ENCODE results near the gene RASAL2. TPM values are rescaled to one million over a fixed set of nuclear protein-coding genes. Genes with fewer than 3 reads are reported as not detected.

The RASAL2 gene
- total RNA-seq, 1 experiment from 2014 or later: not detected

DNA sequence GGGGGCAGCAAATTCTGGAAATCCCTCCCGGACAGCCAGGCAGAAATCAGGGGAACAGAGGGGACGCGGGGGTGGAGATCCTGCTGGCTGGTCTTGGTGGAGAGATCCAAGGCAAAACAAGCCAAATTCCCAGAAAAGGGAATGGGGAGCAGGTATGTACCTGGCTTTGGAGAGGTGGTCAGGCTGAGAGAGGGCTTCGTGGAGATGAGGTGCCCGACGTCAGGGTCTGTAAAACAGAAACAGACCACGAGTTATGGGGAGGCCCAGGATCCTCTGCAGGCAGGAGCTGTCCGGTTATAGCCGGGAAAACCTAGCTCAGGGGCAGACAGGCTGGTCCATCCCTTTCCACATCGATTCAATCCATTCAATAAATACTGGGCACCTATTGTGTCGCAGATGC, 398.4 kb downstream of the RASAL2 start:
- Histone ChIP-seq H3K4me3 (ENCODE audit: low read length) (no peak overlapping the region), H3K27ac (ENCODE audit: low read length) (no peak overlapping the region), H3K36me3 (ENCODE audit: insufficient read depth, low read length) (no peaks in the 10 kb centered on the region), H2AFZ (ENCODE audit: low read length) (no peak overlapping the region), H3K4me2 (ENCODE audit: low read depth, low read length, poor library complexity, severe bottlenecking) (no peak overlapping the region), H3K27me3 (ENCODE audit: low read length) (no peaks in the 10 kb centered on the region), H3K9me3 (ENCODE audit: low read length) (no peaks in the 10 kb centered on the region), H3K79me2 (ENCODE audit: low read length) (no peaks in the 10 kb centered on the region), H3K9me2 (replicated peaks; ENCODE audit: insufficient read depth, low read length) (no peaks in the 10 kb centered on the region), H3K9ac (ENCODE audit: low read length) (no peak overlapping the region), H4K20me1 (ENCODE audit: insufficient read depth, low read depth, low read length) (no peaks in the 10 kb centered on the region), H3K4me1 (ENCODE audit: low read length) (0 out of 2 replicates have a peak, but pooled peaks cover under 1% of the 10 kb centered on the region)
- DNase-seq: no peak

DNA sequence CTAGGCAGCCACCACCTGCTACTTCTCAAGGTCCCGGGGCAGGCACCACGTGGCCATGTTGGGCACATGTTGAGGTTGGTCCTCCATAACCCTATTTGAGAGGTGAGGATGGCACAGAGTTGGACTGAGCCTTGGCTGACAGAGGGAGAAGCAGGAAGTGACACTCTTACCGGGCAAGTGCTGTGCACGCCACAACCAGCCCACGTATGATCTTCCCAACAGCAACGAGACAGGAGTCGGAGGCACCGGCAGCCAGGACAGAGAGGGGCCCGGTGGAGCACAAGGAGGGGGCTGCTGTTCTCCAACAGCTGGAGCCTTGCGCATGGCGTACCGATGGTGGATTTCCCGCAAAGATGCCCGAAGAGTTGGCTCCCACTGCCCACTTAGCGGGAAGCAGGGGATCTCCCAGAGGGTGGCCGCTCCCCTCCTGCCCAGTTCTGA, 399.4 kb downstream of the RASAL2 start:
- DNase-seq: no peak
- Histone ChIP-seq H3K4me1 (ENCODE audit: low read length) (no peaks in the 10 kb centered on the region), H3K4me2 (ENCODE audit: low read depth, low read length, poor library complexity, severe bottlenecking) (no peak overlapping the region), H3K27me3 (ENCODE audit: low read length) (no peaks in the 10 kb centered on the region), H3K9ac (ENCODE audit: low read length) (no peak overlapping the region), H3K27ac (ENCODE audit: low read length) (no peak overlapping the region), H4K20me1 (ENCODE audit: insufficient read depth, low read depth, low read length) (no peaks in the 10 kb centered on the region), H3K9me3 (ENCODE audit: low read length) (no peaks in the 10 kb centered on the region), H3K4me3 (ENCODE audit: low read length) (no peak overlapping the region), H3K36me3 (ENCODE audit: insufficient read depth, low read length) (no peaks in the 10 kb centered on the region), H3K9me2 (replicated peaks; ENCODE audit: insufficient read depth, low read length) (no peaks in the 10 kb centered on the region), H2AFZ (ENCODE audit: low read length) (no peak overlapping the region), H3K79me2 (ENCODE audit: low read length) (no peaks in the 10 kb centered on the region)

DNA sequence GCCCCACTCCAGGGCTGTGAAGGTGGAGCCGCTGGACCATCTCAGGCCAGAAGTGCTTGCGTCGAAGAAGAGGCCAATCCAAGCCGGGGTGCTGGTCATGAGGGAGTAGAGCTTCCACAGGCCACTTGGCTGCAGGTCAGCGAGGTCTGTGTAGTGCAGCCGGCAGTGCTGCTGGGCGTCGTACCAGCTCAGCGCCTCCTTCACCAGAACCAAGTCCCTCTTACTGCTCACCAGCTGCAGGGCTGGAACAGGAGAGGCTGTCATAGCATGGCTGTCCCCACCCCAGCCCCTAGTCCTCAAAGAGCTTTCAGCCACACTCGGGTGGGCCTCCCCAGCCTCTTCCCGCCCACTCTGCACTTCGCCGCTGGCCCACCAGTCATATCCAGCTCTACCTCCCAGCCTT, 400.7 kb downstream of the RASAL2 start:
- Histone ChIP-seq H3K4me1 (ENCODE audit: low read length) (no peaks in the 10 kb centered on the region), H3K4me3 (ENCODE audit: low read length) (no peak overlapping the region), H4K20me1 (ENCODE audit: insufficient read depth, low read depth, low read length) (no peaks in the 10 kb centered on the region), H3K9me3 (ENCODE audit: low read length) (no peaks in the 10 kb centered on the region), H3K79me2 (ENCODE audit: low read length) (no peaks in the 10 kb centered on the region), H3K36me3 (ENCODE audit: insufficient read depth, low read length) (no peaks in the 10 kb centered on the region), H3K4me2 (ENCODE audit: low read depth, low read length, poor library complexity, severe bottlenecking) (no peak overlapping the region), H3K9ac (ENCODE audit: low read length) (no peak overlapping the region), H3K9me2 (replicated peaks; ENCODE audit: insufficient read depth, low read length) (no peaks in the 10 kb centered on the region), H3K27me3 (ENCODE audit: low read length) (no peaks in the 10 kb centered on the region), H3K27ac (ENCODE audit: low read length) (no peak overlapping the region), H2AFZ (ENCODE audit: low read length) (no peak overlapping the region)
- DNase-seq: no peak

DNA sequence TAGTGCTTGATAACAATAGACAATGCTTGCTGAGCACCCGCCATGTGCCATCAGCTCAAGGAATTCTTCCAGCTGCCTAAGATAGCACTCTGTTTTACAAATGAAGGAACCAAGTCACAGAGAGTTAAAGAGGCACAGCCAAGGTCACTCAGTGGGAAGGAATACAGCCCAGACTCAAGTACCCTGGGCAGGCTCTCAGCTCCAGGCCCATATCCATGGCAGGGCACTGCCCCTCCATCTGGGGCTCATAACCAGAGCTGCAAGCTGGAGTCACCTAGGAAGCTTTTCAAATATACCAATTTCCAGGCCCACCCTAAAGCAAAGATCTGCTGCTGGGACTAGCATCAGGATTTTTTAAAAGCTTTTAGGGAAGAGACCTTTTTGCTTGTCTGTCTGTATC, 401.3 kb downstream of the RASAL2 start:
- H3K9me3 ChIP-seq (ENCODE audit: low read length): no peaks in the 10 kb centered on the region
- no peak overlapping the region for H3K9ac ChIP-seq (ENCODE audit: low read length)
- H4K20me1 ChIP-seq (ENCODE audit: insufficient read depth, low read depth, low read length): no peaks in the 10 kb centered on the region
- no peaks in the 10 kb centered on the region for H3K4me1 ChIP-seq (ENCODE audit: low read length)
- no peak overlapping the region for H3K4me3 ChIP-seq (ENCODE audit: low read length)
- H3K79me2 ChIP-seq (ENCODE audit: low read length): no peaks in the 10 kb centered on the region
- no peaks in the 10 kb centered on the region for H3K9me2 ChIP-seq (replicated peaks; ENCODE audit: insufficient read depth, low read length)
- H3K4me2 ChIP-seq (ENCODE audit: low read depth, low read length, poor library complexity, severe bottlenecking): no peak overlapping the region
- H3K27me3 ChIP-seq (ENCODE audit: low read length): no peaks in the 10 kb centered on the region
- no peak for DNase-seq
- H3K36me3 ChIP-seq (ENCODE audit: insufficient read depth, low read length): no peaks in the 10 kb centered on the region
- H2AFZ ChIP-seq (ENCODE audit: low read length): no peak overlapping the region
- no peak overlapping the region for H3K27ac ChIP-seq (ENCODE audit: low read length)

DNA sequence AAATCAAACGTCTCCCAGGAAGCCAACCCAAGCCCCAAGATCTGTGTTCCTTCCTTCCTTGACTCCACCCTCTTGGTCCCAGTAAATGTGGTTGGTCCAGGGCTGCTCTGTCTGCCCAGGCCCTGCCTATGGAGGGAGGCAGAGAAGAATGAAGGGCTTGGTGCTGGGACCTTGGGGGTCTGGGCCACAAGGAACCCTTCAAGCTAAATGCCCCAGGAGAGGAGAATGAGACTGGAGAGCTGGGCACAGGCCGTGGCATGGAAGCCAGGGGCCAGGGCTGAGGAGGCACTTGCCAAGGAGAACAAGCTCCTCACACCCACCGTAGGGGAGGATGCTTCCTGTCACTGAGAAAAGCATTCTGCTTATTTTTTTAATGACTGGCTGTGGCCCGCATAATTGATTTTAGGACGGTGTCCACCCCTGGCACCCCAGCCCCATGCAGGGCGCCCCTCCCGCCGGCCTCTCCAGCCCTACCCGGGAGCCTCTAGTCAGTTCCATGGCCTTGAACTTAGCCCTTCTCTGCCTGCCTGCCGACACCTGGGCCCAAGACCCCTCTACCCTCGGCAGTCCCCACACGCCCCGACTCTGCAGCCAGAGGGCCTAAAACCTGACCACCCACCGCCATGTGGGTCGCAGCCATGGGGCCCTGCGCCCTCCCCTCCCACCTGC, 402.0 kb downstream of the RASAL2 start:
- Histone ChIP-seq H3K4me3 (ENCODE audit: low read length) (no peak overlapping the region), H3K36me3 (ENCODE audit: insufficient read depth, low read length) (no peaks in the 10 kb centered on the region), H3K27ac (ENCODE audit: low read length) (no peak overlapping the region), H3K9ac (ENCODE audit: low read length) (no peak overlapping the region), H3K4me1 (ENCODE audit: low read length) (no peaks in the 10 kb centered on the region), H3K4me2 (ENCODE audit: low read depth, low read length, poor library complexity, severe bottlenecking) (no peak overlapping the region), H3K9me3 (ENCODE audit: low read length) (no peaks in the 10 kb centered on the region), H3K27me3 (ENCODE audit: low read length) (no peaks in the 10 kb centered on the region), H2AFZ (ENCODE audit: low read length) (no peak overlapping the region), H3K79me2 (ENCODE audit: low read length) (no peaks in the 10 kb centered on the region), H4K20me1 (ENCODE audit: insufficient read depth, low read depth, low read length) (no peaks in the 10 kb centered on the region), H3K9me2 (replicated peaks; ENCODE audit: insufficient read depth, low read length) (no peaks in the 10 kb centered on the region)
- DNase-seq: no peak

DNA sequence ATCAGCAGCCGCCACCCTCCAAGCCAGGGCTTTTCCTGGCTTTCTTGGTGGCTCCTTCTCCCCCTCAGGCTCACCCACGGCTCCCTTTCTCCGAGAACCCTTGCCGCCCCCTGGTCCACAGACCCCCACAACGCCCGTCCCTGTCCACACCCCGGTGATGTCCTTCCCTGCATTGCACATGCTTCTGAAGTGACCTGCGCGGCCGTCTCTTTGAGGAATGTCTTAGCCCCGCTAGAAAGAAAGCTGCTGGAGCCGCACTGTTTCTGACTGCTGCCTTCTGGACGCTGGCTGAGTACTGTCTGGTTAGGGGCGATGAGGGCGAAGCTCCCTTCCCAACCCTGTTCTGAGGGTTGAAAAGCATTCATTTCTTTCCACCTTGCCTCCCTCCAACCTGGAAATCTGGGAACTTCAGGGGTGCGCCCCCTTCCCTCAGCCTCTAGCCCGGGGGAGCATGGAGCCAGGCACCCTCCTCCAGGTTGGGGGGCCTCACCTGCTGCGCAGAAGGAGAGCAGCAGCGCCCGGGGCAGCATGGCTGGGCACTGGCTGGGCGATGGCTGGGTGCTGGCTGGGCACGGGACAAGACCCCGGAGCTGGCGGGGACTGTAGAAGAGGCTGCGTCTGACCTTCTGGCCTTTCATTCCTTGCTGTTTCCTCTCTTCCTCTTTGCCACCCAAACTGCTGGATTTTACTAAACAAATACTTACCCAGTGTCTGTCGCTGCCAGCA, 402.7 kb downstream of the RASAL2 start, which contains the start of gene CLEC20A:
Gene CLEC20A, minus strand, starts transcription at position 555 of the 726 bp plus-strand sequence. Its CDS starts 25 bp downstream, at position 530.
- no peaks in the 10 kb centered on the region for H3K4me1 ChIP-seq (ENCODE audit: low read length)
- H3K27me3 ChIP-seq (ENCODE audit: low read length): no peaks in the 10 kb centered on the region
- no peaks in the 10 kb centered on the region for H3K9me3 ChIP-seq (ENCODE audit: low read length)
- no peak within 1 kb of the TSS for H2AFZ ChIP-seq (ENCODE audit: low read length)
- no peak within 1 kb of the TSS for H3K4me3 ChIP-seq (ENCODE audit: low read length)
- H3K36me3 ChIP-seq (ENCODE audit: insufficient read depth, low read length): no peaks in the 10 kb centered on the region
- H3K9me2 ChIP-seq (replicated peaks; ENCODE audit: insufficient read depth, low read length): no peaks in the 10 kb centered on the region
- H4K20me1 ChIP-seq (ENCODE audit: insufficient read depth, low read depth, low read length): no peaks in the 10 kb centered on the region
- H3K9ac ChIP-seq (ENCODE audit: low read length): no peak within 1 kb of the TSS
- H3K27ac ChIP-seq (ENCODE audit: low read length): no peak within 1 kb of the TSS
- H3K79me2 ChIP-seq (ENCODE audit: low read length): no peaks in the 10 kb centered on the region
- DNase-seq: no peak
- no peak within 1 kb of the TSS for H3K4me2 ChIP-seq (ENCODE audit: low read depth, low read length, poor library complexity, severe bottlenecking)

DNA sequence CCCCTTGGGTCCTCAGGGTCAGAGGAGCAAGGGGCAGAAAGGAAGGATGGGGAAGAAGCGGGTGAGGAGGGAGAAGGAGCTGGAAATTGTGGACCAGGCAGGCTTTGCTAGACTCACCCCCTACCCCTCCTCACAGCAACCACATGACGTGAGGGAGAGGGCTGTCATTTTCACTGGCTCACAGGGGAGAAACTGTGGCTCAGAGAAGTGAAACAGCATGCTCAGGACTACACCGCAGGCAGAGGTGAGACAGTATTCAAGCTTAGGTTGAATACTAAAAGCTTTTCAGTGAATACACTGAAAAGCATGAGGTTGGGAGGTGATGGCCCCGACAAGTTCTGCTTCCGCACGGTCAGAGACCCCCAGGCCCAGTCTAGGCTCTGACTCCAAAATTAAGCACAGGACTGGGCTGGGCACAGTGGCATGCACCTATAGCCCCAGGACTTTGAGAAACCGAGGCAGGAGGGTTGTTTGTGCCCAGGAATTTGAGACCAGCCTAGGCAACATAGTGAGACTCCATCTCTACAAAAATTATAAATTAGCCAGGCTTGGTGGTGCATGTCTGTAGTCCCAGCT, 404.1 kb downstream of the RASAL2 start:
- no peak for DNase-seq
- Histone ChIP-seq H3K27me3 (ENCODE audit: low read length) (no peaks in the 10 kb centered on the region), H3K79me2 (ENCODE audit: low read length) (no peaks in the 10 kb centered on the region), H3K9me3 (ENCODE audit: low read length) (no peaks in the 10 kb centered on the region), H3K9me2 (replicated peaks; ENCODE audit: insufficient read depth, low read length) (no peaks in the 10 kb centered on the region), H3K9ac (ENCODE audit: low read length) (no peak overlapping the region), H3K36me3 (ENCODE audit: insufficient read depth, low read length) (no peaks in the 10 kb centered on the region), H3K27ac (ENCODE audit: low read length) (no peak overlapping the region), H4K20me1 (ENCODE audit: insufficient read depth, low read depth, low read length) (no peaks in the 10 kb centered on the region), H3K4me3 (ENCODE audit: low read length) (no peak overlapping the region), H2AFZ (ENCODE audit: low read length) (no peak overlapping the region), H3K4me1 (ENCODE audit: low read length) (no peaks in the 10 kb centered on the region), H3K4me2 (ENCODE audit: low read depth, low read length, poor library complexity, severe bottlenecking) (no peak overlapping the region)

DNA sequence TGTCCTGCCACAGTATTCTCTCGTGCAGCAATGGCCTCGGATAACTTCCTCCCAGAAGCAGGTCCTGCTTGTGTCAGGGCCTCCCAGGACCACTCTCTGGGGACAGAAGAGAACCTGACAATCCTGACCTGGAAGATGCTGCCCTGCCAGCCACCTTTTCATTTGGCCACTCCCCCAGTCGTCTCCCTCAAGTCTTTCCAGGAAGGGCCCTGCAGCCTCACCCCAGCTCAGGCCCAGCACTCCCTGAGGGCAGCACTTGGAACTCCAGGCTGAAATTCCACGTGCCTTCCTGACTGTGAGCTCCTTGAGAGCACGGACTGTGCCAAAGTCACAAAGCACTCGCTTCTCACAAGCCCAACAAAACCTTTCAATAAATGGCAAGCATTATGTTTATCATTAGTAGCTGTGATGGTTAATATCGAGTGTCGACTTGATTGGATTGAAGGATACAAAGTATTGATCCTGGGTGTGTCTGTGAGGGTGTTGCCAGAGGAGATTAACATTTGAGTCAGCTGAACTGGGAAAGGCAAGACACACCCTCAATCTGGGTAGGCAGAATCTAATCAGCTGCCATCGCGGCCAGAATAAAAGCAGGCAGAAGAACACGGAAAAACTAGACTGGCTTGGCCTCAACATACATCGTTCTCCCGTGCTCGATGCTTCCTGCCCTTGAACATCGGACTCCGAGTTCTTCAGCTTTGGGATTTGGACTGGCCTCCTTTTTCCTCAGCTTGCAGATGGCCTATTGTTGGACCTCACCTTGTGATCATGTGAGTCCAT, 405.2 kb downstream of the RASAL2 start:
- H3K9ac ChIP-seq (ENCODE audit: low read length): no peak overlapping the region
- H3K4me3 ChIP-seq (ENCODE audit: low read length): no peak overlapping the region
- H3K4me2 ChIP-seq (ENCODE audit: low read depth, low read length, poor library complexity, severe bottlenecking): no peak overlapping the region
- H4K20me1 ChIP-seq (ENCODE audit: insufficient read depth, low read depth, low read length): no peaks in the 10 kb centered on the region
- H3K36me3 ChIP-seq (ENCODE audit: insufficient read depth, low read length): no peaks in the 10 kb centered on the region
- H3K79me2 ChIP-seq (ENCODE audit: low read length): no peaks in the 10 kb centered on the region
- no peak for DNase-seq
- H3K27ac ChIP-seq (ENCODE audit: low read length): no peak overlapping the region
- H3K9me3 ChIP-seq (ENCODE audit: low read length): no peaks in the 10 kb centered on the region
- H3K4me1 ChIP-seq (ENCODE audit: low read length): no peaks in the 10 kb centered on the region
- H3K9me2 ChIP-seq (replicated peaks; ENCODE audit: insufficient read depth, low read length): no peaks in the 10 kb centered on the region
- H2AFZ ChIP-seq (ENCODE audit: low read length): no peak overlapping the region
- no peaks in the 10 kb centered on the region for H3K27me3 ChIP-seq (ENCODE audit: low read length)
